Osteoblast (primary cell): ENCODE measurements around the gene INPP1. TPM values are rescaled to one million over a fixed set of nuclear protein-coding genes. Genes with fewer than 3 reads are reported as not detected.

ENCODE experiments used
- DNase-seq: peaks from one replicate; pipeline ENCODE4 v3.0.0; 2011; ENCODE audit warnings: low spot score, mixed read lengths; ENCODE audit not compliant: insufficient read length; ENCODE audit errors: missing footprints
- H2AFZ ChIP-seq: 2 replicates; pipeline ENCODE4 v1.6.0; 2011; ENCODE audit warnings: mild to moderate bottlenecking, low read length
- H3K27ac ChIP-seq: 2 replicates; pipeline ENCODE4 v1.5.1; 2011; ENCODE audit warnings: mild to moderate bottlenecking, low read depth, low read length, moderate library complexity
- H3K27me3 ChIP-seq: 2 replicates; pipeline ENCODE4 v1.6.0; 2012; ENCODE audit warnings: mild to moderate bottlenecking, control low read depth, inconsistent platforms, low read length, moderate library complexity; ENCODE audit not compliant: insufficient read depth
- H3K36me3 ChIP-seq: 2 replicates; pipeline ENCODE4 v1.5.1; 2011; ENCODE audit warnings: mild to moderate bottlenecking, low read length, control low read depth, moderate library complexity; ENCODE audit not compliant: insufficient read depth
- H3K4me1 ChIP-seq: 2 replicates; pipeline ENCODE4 v1.5.1; 2011; ENCODE audit warnings: mild to moderate bottlenecking, low read length, control low read depth, moderate library complexity; ENCODE audit not compliant: insufficient read depth
- H3K4me2 ChIP-seq: 2 replicates; pipeline ENCODE4 v1.6.0; 2011; ENCODE audit warnings: mild to moderate bottlenecking, low read length; ENCODE audit not compliant: insufficient read depth
- H3K4me3 ChIP-seq: fragments of 200-600 bp; sonication (generic); 3 replicates; pipeline ENCODE4 v1.5.1; 2012; ENCODE audit warnings: mild to moderate bottlenecking, low read length, inconsistent platforms; ENCODE audit not compliant: insufficient read depth
- H3K79me2 ChIP-seq: 2 replicates; pipeline ENCODE4 v1.6.0; 2012; ENCODE audit warnings: mild to moderate bottlenecking, low read length, control low read depth, inconsistent platforms; ENCODE audit not compliant: insufficient read depth
- H3K9me3 ChIP-seq: 2 replicates; pipeline ENCODE4 v1.5.1; 2011; ENCODE audit warnings: low read depth, low read length, control low read depth
- H4K20me1 ChIP-seq: 2 replicates; pipeline ENCODE4 v1.6.0; 2012; ENCODE audit warnings: mild to moderate bottlenecking, low read length, control low read depth; ENCODE audit not compliant: insufficient read depth
- total RNA-seq: library from RNA; depleted of rRNA; stranded (reverse); fragments of >200 nt; gene quantifications from 2 replicates; pipeline ENCODE4 v1.2.3, GENCODE V29; 2012
- TF ChIP-seq, protein P1 (sequence below): IDR thresholded peaks from 2 replicates; pipeline ENCODE4 v1.5.1; 2011; ENCODE audit warnings: mild to moderate bottlenecking, low read depth, low read length, moderate library complexity; ENCODE audit errors: extremely low read depth

The INPP1 gene
- total RNA-seq, 1 donor: 11.6 TPM

DNA sequence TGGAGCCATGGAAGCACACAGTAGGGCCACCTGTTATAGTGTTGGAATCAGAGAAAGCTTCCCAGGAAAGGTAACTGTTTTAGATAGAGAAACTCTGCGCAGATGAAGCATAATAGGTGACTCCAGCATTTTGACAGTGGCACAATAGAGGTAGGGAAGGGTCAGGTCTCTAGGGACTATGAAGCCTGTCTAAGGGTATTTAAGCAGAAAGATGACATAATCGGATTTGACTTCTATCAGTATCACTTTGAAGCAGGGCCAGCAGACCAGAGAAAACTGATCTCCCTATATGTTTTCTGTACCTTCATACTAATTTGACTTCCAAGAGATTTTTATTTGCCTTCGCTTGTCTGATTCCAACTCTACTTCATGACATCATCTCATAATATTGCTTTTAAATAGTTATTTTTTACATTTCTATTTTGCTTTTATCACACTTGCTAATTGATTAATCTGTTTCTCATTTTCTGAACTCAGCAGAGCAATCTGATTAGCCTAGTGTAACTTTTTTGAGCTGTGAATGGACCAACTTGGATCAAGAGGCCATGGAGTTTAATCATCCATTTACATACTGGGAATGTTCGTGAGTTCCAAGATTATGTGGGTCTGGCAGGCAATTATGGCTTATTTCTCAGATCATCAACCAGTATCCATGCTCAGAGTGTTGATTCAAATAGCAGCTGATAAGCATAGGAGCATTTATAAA is 15.4 kb upstream of the INPP1 start:
- Histone ChIP-seq H3K9me3 (no peaks in the 10 kb centered on the region), H2AFZ (no peak overlapping the region), H3K79me2 (no peaks in the 10 kb centered on the region), H3K4me1 (no peaks in the 10 kb centered on the region), H3K4me2 (no peak overlapping the region), H3K27ac (no peak overlapping the region), H4K20me1 (no peaks in the 10 kb centered on the region), H3K27me3 (peaks cover 6% of the 10 kb centered on the region), H3K36me3 (no peaks in the 10 kb centered on the region), H3K4me3 (no peak overlapping the region)
- TF ChIP-seq, protein P1, sequence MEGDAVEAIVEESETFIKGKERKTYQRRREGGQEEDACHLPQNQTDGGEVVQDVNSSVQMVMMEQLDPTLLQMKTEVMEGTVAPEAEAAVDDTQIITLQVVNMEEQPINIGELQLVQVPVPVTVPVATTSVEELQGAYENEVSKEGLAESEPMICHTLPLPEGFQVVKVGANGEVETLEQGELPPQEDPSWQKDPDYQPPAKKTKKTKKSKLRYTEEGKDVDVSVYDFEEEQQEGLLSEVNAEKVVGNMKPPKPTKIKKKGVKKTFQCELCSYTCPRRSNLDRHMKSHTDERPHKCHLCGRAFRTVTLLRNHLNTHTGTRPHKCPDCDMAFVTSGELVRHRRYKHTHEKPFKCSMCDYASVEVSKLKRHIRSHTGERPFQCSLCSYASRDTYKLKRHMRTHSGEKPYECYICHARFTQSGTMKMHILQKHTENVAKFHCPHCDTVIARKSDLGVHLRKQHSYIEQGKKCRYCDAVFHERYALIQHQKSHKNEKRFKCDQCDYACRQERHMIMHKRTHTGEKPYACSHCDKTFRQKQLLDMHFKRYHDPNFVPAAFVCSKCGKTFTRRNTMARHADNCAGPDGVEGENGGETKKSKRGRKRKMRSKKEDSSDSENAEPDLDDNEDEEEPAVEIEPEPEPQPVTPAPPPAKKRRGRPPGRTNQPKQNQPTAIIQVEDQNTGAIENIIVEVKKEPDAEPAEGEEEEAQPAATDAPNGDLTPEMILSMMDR: no peak
- DNase-seq: no peak

DNA sequence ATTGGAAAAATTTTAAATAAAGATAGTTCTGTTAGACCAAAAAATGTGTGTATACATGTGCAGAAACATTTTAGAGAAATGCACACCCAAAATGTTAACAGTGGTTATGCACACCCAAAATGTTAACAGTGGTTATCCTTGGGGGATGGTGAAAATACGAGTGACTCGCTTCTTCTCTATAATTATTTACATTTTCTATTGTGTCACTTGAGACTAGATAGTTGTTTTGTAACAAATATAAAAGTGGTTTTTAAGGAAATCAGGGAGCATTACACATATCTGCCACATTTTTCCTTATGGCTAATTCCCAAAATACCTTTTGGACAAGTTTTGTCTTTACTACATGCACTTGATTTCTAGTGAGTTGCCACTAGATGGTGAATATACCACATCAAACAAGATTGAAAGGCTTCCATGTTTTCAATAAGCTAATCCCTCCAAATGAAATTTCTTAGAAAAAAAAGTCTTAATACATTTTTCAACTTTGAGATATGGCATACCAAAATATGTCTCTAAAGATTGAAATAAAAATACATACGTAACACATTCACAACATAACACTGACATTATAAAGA is 14.7 kb upstream of the INPP1 start:
- no peak for DNase-seq
- Histone ChIP-seq H3K27ac (no peak overlapping the region), H4K20me1 (no peaks in the 10 kb centered on the region), H3K9me3 (no peaks in the 10 kb centered on the region), H2AFZ (no peak overlapping the region), H3K36me3 (no peaks in the 10 kb centered on the region), H3K79me2 (no peaks in the 10 kb centered on the region), H3K4me3 (no peak overlapping the region), H3K4me2 (no peak overlapping the region), H3K4me1 (no peaks in the 10 kb centered on the region), H3K27me3 (peaks cover 6% of the 10 kb centered on the region)
- TF ChIP-seq, protein P1: peak; percentile 40

DNA sequence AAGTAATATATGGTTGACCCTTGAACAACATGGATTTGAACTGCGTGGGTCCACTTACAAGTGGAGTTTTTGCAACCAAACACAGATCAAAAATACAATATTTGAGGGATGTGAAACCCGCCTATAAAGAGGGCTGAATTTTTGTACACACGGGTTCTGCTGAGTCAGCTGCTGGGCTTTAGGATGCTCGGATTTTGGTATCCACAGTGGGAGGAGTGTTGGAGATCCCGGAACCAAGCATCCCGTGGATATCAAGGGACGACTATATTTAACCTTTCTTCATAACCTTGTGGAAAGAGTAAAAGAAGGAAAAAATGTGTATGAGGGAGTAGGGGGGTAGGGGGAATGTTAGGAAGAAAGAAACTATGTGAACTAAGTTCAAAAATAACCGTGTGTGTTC is 10.0 kb upstream of the INPP1 start:
- Histone ChIP-seq H3K4me1 (no peaks in the 10 kb centered on the region), H3K9me3 (no peaks in the 10 kb centered on the region), H3K4me3 (no peak overlapping the region), H3K27me3 (no peaks in the 10 kb centered on the region), H3K27ac (no peak overlapping the region), H3K4me2 (no peak overlapping the region), H3K36me3 (no peaks in the 10 kb centered on the region), H4K20me1 (no peaks in the 10 kb centered on the region), H2AFZ (peak overlapping the region; percentile 66), H3K79me2 (no peaks in the 10 kb centered on the region)
- DNase-seq: no peak
- TF ChIP-seq, protein P1: no peak

DNA sequence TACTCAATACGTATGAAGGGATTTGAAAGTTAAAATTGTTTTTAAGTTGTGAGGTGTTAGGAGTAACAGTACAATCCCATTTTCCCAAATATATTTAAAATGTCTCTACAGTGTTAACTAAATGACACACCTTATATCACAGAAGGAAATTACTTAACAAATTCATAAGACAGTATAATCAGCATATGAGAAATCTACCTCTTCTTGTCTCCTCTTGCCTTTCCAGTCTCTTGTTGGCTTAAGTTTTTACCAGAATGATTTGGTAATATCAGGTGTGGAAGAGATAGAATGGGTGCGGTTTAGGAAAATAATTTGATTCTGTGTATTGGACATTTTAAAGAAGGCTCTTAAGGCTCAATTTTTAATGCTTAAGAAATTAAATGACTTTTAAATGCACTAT is 9.5 kb upstream of the INPP1 start:
- Histone ChIP-seq H3K9me3 (no peaks in the 10 kb centered on the region), H3K27me3 (no peaks in the 10 kb centered on the region), H3K4me2 (no peak overlapping the region), H4K20me1 (no peaks in the 10 kb centered on the region), H3K36me3 (no peaks in the 10 kb centered on the region), H3K4me1 (no peaks in the 10 kb centered on the region), H3K4me3 (no peak overlapping the region), H3K79me2 (no peaks in the 10 kb centered on the region), H2AFZ (no peak overlapping the region), H3K27ac (no peak overlapping the region)
- TF ChIP-seq, protein P1: no peak
- DNase-seq: no peak
